Colonic mucosa (tissue), 4 donors: ENCODE measurements around the gene TBC1D21. TPM values are rescaled to one million over a fixed set of nuclear protein-coding genes. Genes with fewer than 3 reads are reported as not detected.

Source experiments
- DNase-seq: peaks from one replicate; pipeline ENCODE4 v3.0.0-alpha.2; 2020
- H3K27ac ChIP-seq: fragments of 200-600 bp; one replicate; pipeline ENCODE4 v1.8.0; 2021
- H3K27me3 ChIP-seq: fragments of 200-600 bp; one replicate; pipeline ENCODE4 v1.8.0; 2021
- H3K36me3 ChIP-seq: fragments of 200-600 bp; one replicate; pipeline ENCODE4 v1.8.0; 2021
- H3K4me1 ChIP-seq: fragments of 200-600 bp; one replicate; pipeline ENCODE4 v1.8.0; 2021; ENCODE audit warnings: mild to moderate bottlenecking
- H3K4me3 ChIP-seq: fragments of 200-600 bp; one replicate; pipeline ENCODE4 v1.8.0; 2021
- H3K9ac ChIP-seq, 2 donors: one replicate each; pipeline ENCODE4 v1.7.0; 2013; ENCODE audit warnings: control low read depth in 2 of 2, low read depth in 2 of 2, low read length in 2 of 2
- H3K9me3 ChIP-seq: fragments of 200-600 bp; one replicate; pipeline ENCODE4 v1.8.0; 2021
- CTCF ChIP-seq: fragments of 200-600 bp; IDR thresholded peaks from one replicate; pipeline ENCODE4 v1.8.0; 2022; ENCODE audit warnings: antibody characterized with exemption, mild to moderate bottlenecking
- intact Hi-C: fragments of 100-400 bp; cut with DNase I; formaldehyde crosslinking; loops from one replicate; pipeline ENCODE4 v1.14.1; 2022
- total RNA-seq, 2 donors: library from RNA; stranded (reverse); fragmentation: NEBNext Ultra II Directional in 1 of 2; extraction: Animal tissue kit (Norgen Biotek cat#: 25700) in 1 of 2; gene quantifications; one replicate each; pipeline ENCODE4 v1.2.1, GENCODE V29; 2021
- donor health status: healthy.
- donor health status: DM: no; HTN: no; CAD: no.
- donor health status: DM: no; HTN: no; CAD: no.

Gene TBC1D21
- total RNA-seq, 2 donors from 2014 or later: not detected

- TF ChIP-seq CTCF: no peak
- no peak overlapping the region for H3K27ac ChIP-seq
- no peak overlapping the region for H3K4me3 ChIP-seq
- H3K9me3 ChIP-seq: no peaks in the 10 kb centered on the region
- intact Hi-C loops: no loop called here
- DNase-seq: no peak
- no peaks in the 10 kb centered on the region for H3K36me3 ChIP-seq
- no peaks in the 10 kb centered on the region for H3K4me1 ChIP-seq
- no peak overlapping the region for H3K9ac ChIP-seq
- no peaks in the 10 kb centered on the region for H3K27me3 ChIP-seq
These were observed 11.1 kb upstream of the TBC1D21 start for GRCh38 chr15:73862276-73862675.

GRCh38 chr15:73865379-73865778 is 8.0 kb upstream of the TBC1D21 start:
- H3K36me3 ChIP-seq: no peaks in the 10 kb centered on the region
- DNase-seq: no peak
- no peak overlapping the region for H3K9ac ChIP-seq
- intact Hi-C loops: no loop called here
- no peaks in the 10 kb centered on the region for H3K4me1 ChIP-seq
- no peak overlapping the region for H3K4me3 ChIP-seq
- H3K9me3 ChIP-seq: no peaks in the 10 kb centered on the region
- no peak overlapping the region for H3K27ac ChIP-seq
- no peak for TF ChIP-seq CTCF
- no peaks in the 10 kb centered on the region for H3K27me3 ChIP-seq

- Histone ChIP-seq H3K9ac (no peak overlapping the region), H3K27me3 (no peaks in the 10 kb centered on the region), H3K4me1 (no peaks in the 10 kb centered on the region), H3K4me3 (no peak overlapping the region), H3K9me3 (no peaks in the 10 kb centered on the region), H3K36me3 (no peaks in the 10 kb centered on the region), H3K27ac (no peak overlapping the region)
- no peak for DNase-seq
- intact Hi-C loops: no loop called here
- no peak for TF ChIP-seq CTCF
These were observed 7.5 kb upstream of the TBC1D21 start for GRCh38 chr15:73865904-73866303.

GRCh38 chr15:73866481-73866880 is 6.9 kb upstream of the TBC1D21 start:
- no peak overlapping the region for H3K9ac ChIP-seq
- intact Hi-C loops: no loop called here
- no peaks in the 10 kb centered on the region for H3K4me1 ChIP-seq
- DNase-seq: no peak
- TF ChIP-seq CTCF: no peak
- no peaks in the 10 kb centered on the region for H3K27me3 ChIP-seq
- no peak overlapping the region for H3K4me3 ChIP-seq
- no peaks in the 10 kb centered on the region for H3K9me3 ChIP-seq
- H3K36me3 ChIP-seq: no peaks in the 10 kb centered on the region
- no peak overlapping the region for H3K27ac ChIP-seq

- no peaks in the 10 kb centered on the region for H3K9me3 ChIP-seq
- H3K4me3 ChIP-seq: no peak overlapping the region
- H3K9ac ChIP-seq: no peak overlapping the region
- intact Hi-C loops: no loop called here
- no peak overlapping the region for H3K27ac ChIP-seq
- DNase-seq: no peak
- no peaks in the 10 kb centered on the region for H3K4me1 ChIP-seq
- no peaks in the 10 kb centered on the region for H3K36me3 ChIP-seq
- TF ChIP-seq CTCF: no peak
- H3K27me3 ChIP-seq: no peaks in the 10 kb centered on the region
These were observed 6.4 kb upstream of the TBC1D21 start for GRCh38 chr15:73866881-73867410.
